Measurements from ENCODE around the gene PCGF2.

Gene PCGF2

GRCh38 chr17:38783227-38783626, 35.1 kb upstream of the PCGF2 start:
- CTCF ChIA-PET, result no interaction called here
- TF ChIP-seq HOXA7 (CRISPR knock-in tag; IDR thresholded peaks at IDR 0.05; ENCODE audit: borderline replicate concordance) (no peak), ZNF707 (tag by site-specific recombination; IDR thresholded peaks at IDR 0.05) (no peak), ZNF776 (tag by site-specific recombination; IDR thresholded peaks at IDR 0.05; ENCODE audit: borderline replicate concordance) (no peak), ATF2 (tag by site-specific recombination; IDR thresholded peaks at IDR 0.05; ENCODE audit: low read depth) (no peak), HIC1 (tag by site-specific recombination; IDR thresholded peaks at IDR 0.05) (no peak), PRDM2 (tag by site-specific recombination; IDR thresholded peaks at IDR 0.05; ENCODE audit: borderline replicate concordance) (no peak), ZBTB49 (tag by site-specific recombination; IDR thresholded peaks at IDR 0.05; ENCODE audit: low read depth) (no peak), ZNF391 (tag by site-specific recombination; IDR thresholded peaks at IDR 0.05; ENCODE audit: borderline replicate concordance, low read depth) (no peak), SETDB1 (IDR thresholded peaks at IDR 0.05; ENCODE audit: insufficient read length, low read length) (no peak)
- H3K4me1 ChIP-seq (ENCODE audit: control insufficient read depth, insufficient read depth, low read length), result no peaks in the 10 kb centered on the region

GRCh38 chr17:38779965-38780752, 32.0 kb upstream of the PCGF2 start:
- Histone ChIP-seq H3K36me3 (ENCODE audit: control insufficient read depth in 2 of 2, insufficient read depth in 1 of 2, low read length in 2 of 2) (peaks cover 58 to 95% of the 10 kb centered on the region in 2 experiments), H3K9me3 (ENCODE audit: control insufficient read depth, insufficient read depth, low read depth, low read length) (no peaks in the 10 kb centered on the region), H3K4me3 (ENCODE audit: low read depth, low read length) (no peak overlapping the region), H3K4me1 (ENCODE audit: control insufficient read depth, insufficient read depth, low read length) (no peaks in the 10 kb centered on the region), H3K27ac (ENCODE audit: extremely low read depth, low read depth, low read length) (no peak overlapping the region)
- CTCF ChIA-PET, result interaction anchor here (0.7 to 1.3 kb wide), 2 partner anchors 199 to 385 kb away, joined by 3 to 4 read pairs; no protein-coding TSS in a partner anchor
- POLR2A ChIA-PET, result interaction anchor here (0.9 kb wide), 2 partner anchors 9 to 15 kb away, joined by 3 to 4 read pairs; no protein-coding TSS in a partner anchor
- TF ChIP-seq ZNF768 (tag by site-specific recombination; IDR thresholded peaks at IDR 0.05) (no peak), ZBTB8A (tag by site-specific recombination; IDR thresholded peaks at IDR 0.05) (no peak), TCF7L2 (IDR thresholded peaks at IDR 0.05; ENCODE audit: borderline replicate concordance, low read depth, low read length) (no peak), ZFHX2 (tag by site-specific recombination; conservative IDR thresholded peaks at IDR 0.05) (no peak), ZNF645 (tag by site-specific recombination; IDR thresholded peaks at IDR 0.05) (no peak), ZBTB44 (tag by site-specific recombination; IDR thresholded peaks at IDR 0.05) (no peak)

More at GRCh38 chr17:38783227-38783626, 35.1 kb upstream of the PCGF2 start:
- Histone ChIP-seq H3K4me3 (ENCODE audit: low read depth, low read length) (no peak overlapping the region), H3K27ac (ENCODE audit: extremely low read depth, low read depth, low read length) (no peak overlapping the region), H3K36me3 (ENCODE audit: control insufficient read depth in 2 of 2, insufficient read depth in 1 of 2, low read length in 2 of 2) (peaks cover 57 to 89% of the 10 kb centered on the region in 2 experiments), H3K9me3 (ENCODE audit: control insufficient read depth, insufficient read depth, low read depth, low read length) (no peaks in the 10 kb centered on the region)
- POLR2A ChIA-PET, result no interaction called here
